HAP-1 (cell line): ENCODE data around the gene KDM4B.

Experiments used
- DNase-seq, 2 experiments: peaks; one replicate each; pipeline ENCODE4 v3.0.0-alpha.2; 2016 to 2020; ENCODE audit warnings: low spot score in 2 of 2
- H3K27me3 ChIP-seq: fragments of 250-450 bp; sonication (Bioruptor Pico); 2 replicates; pipeline ENCODE4 v1.5.1; 2020; ENCODE audit warnings: low read depth, mild to moderate bottlenecking, moderate library complexity
- H3K36me3 ChIP-seq: fragments of 250-450 bp; sonication (Bioruptor Pico); replicated peaks from 2 replicates; pipeline ENCODE4 v1.5.1; 2020; ENCODE audit warnings: mild to moderate bottlenecking
- H3K4me1 ChIP-seq: fragments of 250-450 bp; sonication (Bioruptor Pico); 2 replicates; pipeline ENCODE4 v1.5.1; 2020; ENCODE audit warnings: mild to moderate bottlenecking
- H3K4me3 ChIP-seq: fragments of 250-450 bp; sonication (Bioruptor Pico); 2 replicates; pipeline ENCODE4 v1.5.1; 2020; ENCODE audit warnings: mild to moderate bottlenecking, moderate library complexity
- H3K9me3 ChIP-seq: fragments of 250-450 bp; sonication (Bioruptor Pico); 2 replicates; pipeline ENCODE4 v1.5.1; 2020; ENCODE audit warnings: mild to moderate bottlenecking, moderate library complexity
- in situ Hi-C: fragments of 300-500 bp; cut with MboI; formaldehyde crosslinking; loops from 3 replicates; pipeline ENCODE4 v1.14.3; 2020; ENCODE audit warnings: low sequenced_read_pairs, inconsistent platforms, mixed read lengths

KDM4B gene

GRCh38 chr19:5102520-5102919 lies 133.6 kb downstream of the KDM4B start:
- no peaks in the 10 kb centered on the region for H3K4me1 ChIP-seq
- no peaks in the 10 kb centered on the region; the same call in 1 of the 2 replicates for H3K36me3 ChIP-seq
- in situ Hi-C loops, result no loop called here
- peaks cover 13% of the 10 kb centered on the region; the same call in 1 of the 2 replicates for H3K9me3 ChIP-seq
- H3K4me3 ChIP-seq, result no peak overlapping the region
- DNase-seq, result no peak
- H3K27me3 ChIP-seq, result no peaks in the 10 kb centered on the region

GRCh38 chr19:5103061-5103701 lies 134.3 kb downstream of the KDM4B start:
- in situ Hi-C loops, result no loop called here

GRCh38 chr19:5103812-5104410 lies 135.0 kb downstream of the KDM4B start:
- Histone ChIP-seq H3K36me3 (no peaks in the 10 kb centered on the region; the same call in 1 of the 2 replicates), H3K4me1 (no peaks in the 10 kb centered on the region), H3K27me3 (no peaks in the 10 kb centered on the region), H3K9me3 (peaks cover 13% of the 10 kb centered on the region; the same call in 1 of the 2 replicates), H3K4me3 (no peak overlapping the region)
- in situ Hi-C loops, result no loop called here
- DNase-seq, result no peak

More at GRCh38 chr19:5103061-5103701, 134.3 kb downstream of the KDM4B start:
- DNase-seq, result no peak
- Histone ChIP-seq H3K36me3 (no peaks in the 10 kb centered on the region; the same call in 1 of the 2 replicates), H3K4me3 (no peak overlapping the region), H3K4me1 (no peaks in the 10 kb centered on the region), H3K9me3 (peaks cover 13% of the 10 kb centered on the region; the same call in 1 of the 2 replicates), H3K27me3 (no peaks in the 10 kb centered on the region)

- DNase-seq, result no peak
- Histone ChIP-seq H3K4me3 (no peak overlapping the region), H3K27me3 (no peaks in the 10 kb centered on the region), H3K4me1 (no peaks in the 10 kb centered on the region), H3K9me3 (0 out of 2 replicates have a peak, but pooled peaks cover 8% of the 10 kb centered on the region), H3K36me3 (no peaks in the 10 kb centered on the region)
- in situ Hi-C loops, result no loop called here
Observed at GRCh38 chr19:5104871-5105351, 136.0 kb downstream of the KDM4B start.

- Histone ChIP-seq H3K27me3 (no peaks in the 10 kb centered on the region), H3K9me3 (no peaks in the 10 kb centered on the region), H3K36me3 (no peaks in the 10 kb centered on the region; the same call in 1 of the 2 replicates), H3K4me3 (no peak overlapping the region), H3K4me1 (no peaks in the 10 kb centered on the region)
- in situ Hi-C loops, result no loop called here
- no peak for DNase-seq
Observed at GRCh38 chr19:5106191-5106726, 137.3 kb downstream of the KDM4B start.

GRCh38 chr19:5106971-5107370 lies 138.1 kb downstream of the KDM4B start:
- no peaks in the 10 kb centered on the region for H3K4me1 ChIP-seq
- DNase-seq, result no peak
- no peaks in the 10 kb centered on the region; the same call in 1 of the 2 replicates for H3K36me3 ChIP-seq
- no peak overlapping the region for H3K4me3 ChIP-seq
- no peaks in the 10 kb centered on the region for H3K27me3 ChIP-seq
- in situ Hi-C loops, result no loop called here
- no peaks in the 10 kb centered on the region for H3K9me3 ChIP-seq

GRCh38 chr19:5107432-5108122 lies 138.7 kb downstream of the KDM4B start:
- in situ Hi-C loops, result no loop called here

GRCh38 chr19:5108123-5108596 lies 139.2 kb downstream of the KDM4B start:
- no peaks in the 10 kb centered on the region; the same call in 1 of the 2 replicates for H3K36me3 ChIP-seq
- in situ Hi-C loops, result no loop called here
- H3K4me1 ChIP-seq, result no peaks in the 10 kb centered on the region
- H3K27me3 ChIP-seq, result no peaks in the 10 kb centered on the region
- H3K4me3 ChIP-seq, result no peak overlapping the region
- DNase-seq, result no peak
- H3K9me3 ChIP-seq, result no peaks in the 10 kb centered on the region

More at GRCh38 chr19:5107432-5108122, 138.7 kb downstream of the KDM4B start:
- Histone ChIP-seq H3K4me1 (no peaks in the 10 kb centered on the region), H3K4me3 (no peak overlapping the region), H3K9me3 (no peaks in the 10 kb centered on the region), H3K27me3 (no peaks in the 10 kb centered on the region), H3K36me3 (no peaks in the 10 kb centered on the region; the same call in 1 of the 2 replicates)
- no peak for DNase-seq

GRCh38 chr19:5108866-5109265 lies 140.0 kb downstream of the KDM4B start:
- no peak for DNase-seq
- Histone ChIP-seq H3K36me3 (no peaks in the 10 kb centered on the region; the same call in 1 of the 2 replicates), H3K4me1 (no peaks in the 10 kb centered on the region), H3K4me3 (no peak overlapping the region), H3K9me3 (no peaks in the 10 kb centered on the region), H3K27me3 (no peaks in the 10 kb centered on the region)
- in situ Hi-C loops, result no loop called here

GRCh38 chr19:5109560-5109959 lies 140.6 kb downstream of the KDM4B start:
- Histone ChIP-seq H3K9me3 (no peaks in the 10 kb centered on the region), H3K36me3 (no peaks in the 10 kb centered on the region; the same call in 1 of the 2 replicates), H3K4me1 (no peaks in the 10 kb centered on the region), H3K4me3 (no peak overlapping the region), H3K27me3 (no peaks in the 10 kb centered on the region)
- in situ Hi-C loops, result no loop called here
- no peak for DNase-seq

GRCh38 chr19:5110546-5110945 lies 141.6 kb downstream of the KDM4B start:
- no peak for DNase-seq
- no peaks in the 10 kb centered on the region for H3K27me3 ChIP-seq
- no peaks in the 10 kb centered on the region for H3K4me1 ChIP-seq
- H3K36me3 ChIP-seq, result no peaks in the 10 kb centered on the region; the same call in 1 of the 2 replicates
- H3K4me3 ChIP-seq, result no peak overlapping the region
- H3K9me3 ChIP-seq, result no peaks in the 10 kb centered on the region
- in situ Hi-C loops, result no loop called here

- in situ Hi-C loops, result no loop called here
- Histone ChIP-seq H3K36me3 (no peaks in the 10 kb centered on the region; the same call in 1 of the 2 replicates), H3K27me3 (no peaks in the 10 kb centered on the region), H3K4me1 (no peaks in the 10 kb centered on the region), H3K9me3 (no peaks in the 10 kb centered on the region), H3K4me3 (no peak overlapping the region)
- no peak for DNase-seq
Observed at GRCh38 chr19:5111051-5111450, 142.1 kb downstream of the KDM4B start.

GRCh38 chr19:5112175-5112574 lies 143.3 kb downstream of the KDM4B start:
- H3K4me3 ChIP-seq, result no peak overlapping the region
- H3K4me1 ChIP-seq, result no peaks in the 10 kb centered on the region
- no peaks in the 10 kb centered on the region for H3K9me3 ChIP-seq
- in situ Hi-C loops, result no loop called here
- DNase-seq, result no peak
- H3K36me3 ChIP-seq, result no peaks in the 10 kb centered on the region; the same call in 1 of the 2 replicates
- no peaks in the 10 kb centered on the region for H3K27me3 ChIP-seq
